HG03039 (cell line): ENCODE data around the gene ROR2.
"Not testable (repeated sequence)": the region's sequence is repeated elsewhere in the genome, so short reads cannot be mapped to it uniquely, and the experiment has no call there.

Experiments used
- ATAC-seq: cut with Tn5 transposase; IDR thresholded peaks from one replicate; pipeline ENCODE4 v1.9.1; 2021; ENCODE audit warnings: mild to moderate bottlenecking, moderate library complexity; ENCODE audit not compliant: unreplicated experiment

ROR2 gene

DNA sequence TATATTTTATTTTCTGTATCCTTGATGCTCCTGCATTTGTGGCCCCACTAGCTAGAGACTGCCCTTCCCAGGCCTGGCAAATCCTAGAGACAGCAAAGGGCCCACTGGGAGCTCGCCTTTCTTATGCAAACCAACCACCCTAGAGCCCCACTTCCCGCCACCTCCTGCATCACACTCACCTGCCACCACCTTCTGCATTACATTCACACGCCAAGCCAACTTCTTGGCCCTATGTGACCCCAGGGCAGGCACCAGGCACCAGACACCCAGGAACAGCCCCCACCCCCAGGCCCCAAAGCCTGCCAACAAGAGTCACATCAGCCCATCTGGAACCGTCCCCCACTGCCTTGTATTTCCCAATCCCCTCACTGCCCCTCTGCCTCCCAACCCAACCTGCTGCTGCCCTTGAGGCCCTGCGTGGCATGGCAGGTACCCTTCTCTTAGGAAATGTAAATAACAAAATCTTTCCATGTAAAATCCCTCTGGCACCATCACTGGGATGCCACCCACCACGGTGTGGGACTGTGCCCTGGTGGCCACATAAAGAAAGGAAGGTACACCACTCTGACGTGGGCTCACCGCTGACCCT is 22.0 kb downstream of the ROR2 start:
- no peak for ATAC-seq

DNA sequence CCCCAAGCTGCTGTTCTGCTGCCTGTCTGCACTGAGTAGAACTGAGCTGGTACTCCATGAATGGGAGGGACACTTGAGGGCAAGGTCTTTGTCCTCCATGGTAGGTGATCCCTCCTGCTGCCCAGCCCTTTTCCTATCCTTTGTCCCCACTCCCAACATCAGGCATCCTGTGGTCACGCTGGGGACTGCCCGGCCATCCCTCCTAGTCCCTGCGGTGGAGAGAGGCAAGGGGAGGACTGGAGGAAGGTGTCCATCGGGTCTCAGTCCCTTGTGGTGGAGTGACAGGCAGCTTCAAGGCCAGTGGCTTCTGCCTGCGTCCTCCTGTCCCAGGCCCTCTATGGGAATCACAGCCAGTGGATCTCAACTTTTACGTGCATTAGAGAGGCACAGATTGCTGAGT is 25.9 kb downstream of the ROR2 start:
- no peak for ATAC-seq

DNA sequence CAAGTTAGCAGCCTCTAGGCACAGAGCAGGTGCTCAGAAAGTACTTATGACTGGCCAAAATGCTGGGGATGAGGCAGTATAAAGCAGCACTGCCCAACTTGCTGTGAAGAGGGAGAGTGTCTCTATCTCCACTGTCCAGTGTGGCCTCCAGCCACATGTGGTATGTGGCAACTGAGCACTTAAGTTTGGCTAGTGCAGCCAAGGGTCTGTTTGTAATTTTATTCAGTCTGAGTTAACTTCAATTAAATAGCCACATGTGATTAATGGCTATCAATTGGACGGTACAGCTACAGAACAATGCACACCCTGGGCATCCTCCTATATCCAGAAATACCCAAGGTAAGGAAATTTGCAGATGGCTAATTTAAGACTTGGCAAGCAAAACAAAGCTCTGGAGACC is 26.9 kb downstream of the ROR2 start:
- ATAC-seq = no peak

DNA sequence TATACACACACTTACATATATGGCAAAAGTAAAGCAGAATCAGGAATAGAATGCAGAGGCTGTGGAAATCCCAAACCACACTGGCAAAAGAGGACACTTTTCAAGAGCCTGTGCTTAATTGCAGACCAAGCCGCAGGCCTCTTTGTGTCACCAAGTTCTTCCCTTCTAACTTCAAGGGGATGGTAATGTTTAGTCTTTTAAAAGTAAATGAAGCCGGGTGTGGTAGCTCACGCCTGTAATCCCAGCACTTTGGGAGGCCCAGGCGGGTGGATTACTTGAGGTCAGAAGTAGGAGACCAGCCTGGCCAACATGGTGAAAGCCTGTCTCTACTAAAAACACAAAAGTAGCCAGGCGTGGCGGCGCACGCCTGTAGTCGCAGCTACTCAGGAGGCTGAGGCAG is 28.7 kb downstream of the ROR2 start:
- no peak for ATAC-seq

DNA sequence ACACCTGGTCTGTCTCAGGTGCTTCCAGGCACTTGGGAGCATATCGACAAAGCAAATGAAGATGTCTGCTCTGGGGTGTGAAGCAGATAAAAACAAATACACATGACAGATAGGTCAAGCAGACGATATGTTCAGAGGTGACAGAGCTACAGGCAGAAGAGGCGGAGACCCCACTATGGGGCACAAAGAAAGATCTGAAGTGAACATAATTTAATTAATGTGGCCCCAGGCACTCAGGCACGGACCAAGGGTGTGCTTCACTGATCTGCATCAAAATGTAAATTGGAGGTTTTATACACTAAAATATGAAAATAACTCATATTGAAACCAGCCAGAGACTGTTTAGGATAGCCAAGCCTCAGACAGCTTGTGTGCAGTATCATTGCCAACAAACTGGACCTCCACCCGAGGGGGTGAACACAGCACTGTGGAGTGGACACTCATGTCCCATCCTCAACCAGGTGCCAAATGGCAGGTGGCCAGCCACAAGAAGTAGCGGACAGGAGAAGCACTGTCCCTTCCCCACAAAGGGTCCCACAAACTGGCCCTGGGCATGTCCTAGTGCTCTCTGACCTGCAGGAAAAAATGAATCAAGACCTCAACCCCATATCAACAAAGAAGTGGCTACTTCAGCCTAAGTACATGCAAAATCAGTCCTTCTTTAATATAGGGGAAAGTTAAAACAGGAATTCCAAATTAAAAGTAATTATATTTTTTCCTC is 29.2 kb downstream of the ROR2 start:
- ATAC-seq = no peak

DNA sequence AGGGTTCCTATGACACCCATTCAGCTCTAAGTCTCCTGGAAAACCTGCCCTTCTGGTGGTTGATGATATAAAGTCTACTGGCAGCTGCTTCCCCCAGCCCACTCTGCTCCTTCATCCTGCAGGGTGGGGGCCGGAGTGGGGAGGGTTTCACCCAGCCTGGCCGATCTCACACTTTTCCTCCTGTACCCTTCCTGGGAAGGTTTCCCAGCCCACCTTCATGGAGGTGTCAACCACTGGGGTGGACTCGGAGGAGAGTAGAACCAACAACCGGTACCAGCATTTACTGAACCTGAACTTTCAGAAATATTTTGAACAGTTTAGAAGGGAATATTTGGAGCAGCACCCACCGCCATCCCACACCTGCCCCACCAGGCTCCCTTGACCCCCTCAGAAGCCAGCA is 30.4 kb downstream of the ROR2 start:
- ATAC-seq = no peak

DNA sequence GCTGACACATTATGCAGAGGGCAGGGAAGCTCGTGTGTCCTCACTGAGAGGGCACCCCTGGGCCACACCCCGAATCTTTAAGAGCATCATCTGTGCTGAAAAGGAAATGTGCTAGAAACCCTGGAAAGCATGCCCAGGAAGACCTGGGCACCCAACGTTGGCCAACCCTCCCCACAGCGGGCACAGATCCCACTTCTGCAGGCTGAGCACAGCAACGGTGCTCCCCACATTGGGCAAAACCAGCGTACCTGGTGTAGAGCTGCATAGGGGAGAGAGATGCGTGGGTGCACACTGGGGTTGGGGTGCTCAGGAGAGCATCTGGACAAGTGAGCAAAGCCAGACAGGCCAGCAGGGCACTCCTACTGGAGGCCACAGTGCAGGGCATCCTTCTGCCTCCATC is 32.6 kb downstream of the ROR2 start:
- ATAC-seq = no peak

DNA sequence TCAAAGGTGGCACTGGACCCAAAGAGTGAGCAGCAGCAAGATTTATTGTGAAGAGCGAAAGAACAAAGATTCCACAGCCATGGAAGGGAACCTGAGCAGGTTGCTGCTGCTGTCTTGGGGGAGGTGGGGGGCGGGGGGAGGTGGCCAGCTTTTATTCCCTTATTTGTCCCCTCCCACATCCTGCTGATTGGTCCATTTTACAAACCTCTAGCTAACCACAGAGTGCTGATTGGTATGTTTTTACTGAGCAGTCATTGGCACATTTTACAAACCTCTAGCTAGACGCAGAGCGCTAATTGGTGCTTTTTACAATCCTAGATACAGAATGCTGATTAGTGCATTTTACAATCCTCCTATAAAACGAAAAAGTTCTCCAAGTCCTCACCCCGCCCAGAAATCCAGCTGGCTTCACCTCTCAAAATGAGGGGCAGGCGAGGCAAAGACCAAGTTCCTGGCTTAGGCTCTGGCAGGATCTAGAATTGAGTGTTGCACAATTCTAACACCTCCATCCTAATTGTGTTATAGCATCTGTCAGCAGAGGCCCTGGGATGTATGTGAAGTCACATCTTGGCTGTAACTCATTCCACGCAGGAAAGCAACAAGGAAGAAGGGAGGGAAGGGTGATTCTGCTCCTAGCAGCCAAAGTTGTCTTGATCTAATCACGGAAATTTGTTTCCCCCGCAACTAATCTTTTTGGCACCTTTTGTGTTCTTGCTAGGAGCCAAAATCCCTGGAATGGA is 34.3 kb downstream of the ROR2 start:
- ATAC-seq = no peak

DNA sequence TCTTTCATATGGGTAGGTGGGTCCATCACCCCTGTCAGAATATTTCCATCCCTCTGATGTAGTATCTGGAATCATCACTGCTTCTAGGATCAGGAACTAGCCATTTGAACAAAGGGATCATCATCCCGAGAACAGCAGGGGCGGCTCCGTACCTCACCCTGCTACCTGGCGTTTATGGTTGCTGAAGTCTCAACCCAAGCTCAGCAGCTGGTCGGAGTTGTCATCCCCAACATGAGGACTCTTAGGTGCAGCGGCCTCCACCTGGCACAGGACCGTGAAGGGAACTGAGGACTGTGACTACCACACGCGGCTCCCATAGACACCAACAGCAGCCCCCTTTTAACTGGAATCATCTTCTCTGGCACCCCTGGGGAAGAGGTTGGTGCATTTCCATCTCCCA is 35.1 kb downstream of the ROR2 start:
- ATAC-seq = no peak

DNA sequence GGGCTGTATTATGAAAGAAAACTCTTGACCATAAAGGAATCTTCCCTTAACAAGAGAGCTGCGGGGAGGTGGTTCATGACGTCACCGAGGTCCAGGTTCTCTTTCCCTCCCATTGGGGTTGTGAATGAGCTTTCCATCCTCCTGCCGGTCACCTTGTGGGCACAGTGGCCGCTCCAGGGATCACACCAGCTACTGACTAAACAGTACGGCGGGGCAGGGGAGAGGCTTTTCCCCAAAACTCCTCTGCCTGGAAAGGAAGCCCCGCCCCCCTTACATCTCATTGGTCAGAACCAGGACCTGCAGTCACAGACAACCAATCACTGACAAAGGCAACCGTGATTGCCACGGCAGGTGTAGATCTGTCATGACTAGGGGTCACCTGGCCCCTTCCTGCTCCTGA is 35.6 kb downstream of the ROR2 start:
- ATAC-seq = no peak

DNA sequence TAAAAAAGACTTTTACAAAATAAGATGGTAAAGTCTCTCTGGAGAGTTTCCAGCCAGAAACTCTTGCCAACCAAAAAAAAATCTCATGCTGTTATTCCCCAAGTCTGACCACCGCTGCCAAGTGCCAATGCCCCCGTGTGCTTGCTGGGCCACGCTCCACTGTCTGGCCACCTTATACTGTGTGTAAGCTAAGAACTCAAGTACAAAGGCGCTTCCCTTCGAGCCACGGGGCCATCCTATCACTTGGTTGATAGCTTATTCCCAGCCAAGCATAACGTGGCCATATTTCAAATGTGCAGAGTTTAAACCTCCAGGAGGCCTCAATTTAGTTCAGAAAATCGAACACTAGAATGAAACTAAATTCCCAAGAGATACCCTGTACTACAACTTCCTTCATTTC is 36.0 kb downstream of the ROR2 start:
- ATAC-seq = no peak

DNA sequence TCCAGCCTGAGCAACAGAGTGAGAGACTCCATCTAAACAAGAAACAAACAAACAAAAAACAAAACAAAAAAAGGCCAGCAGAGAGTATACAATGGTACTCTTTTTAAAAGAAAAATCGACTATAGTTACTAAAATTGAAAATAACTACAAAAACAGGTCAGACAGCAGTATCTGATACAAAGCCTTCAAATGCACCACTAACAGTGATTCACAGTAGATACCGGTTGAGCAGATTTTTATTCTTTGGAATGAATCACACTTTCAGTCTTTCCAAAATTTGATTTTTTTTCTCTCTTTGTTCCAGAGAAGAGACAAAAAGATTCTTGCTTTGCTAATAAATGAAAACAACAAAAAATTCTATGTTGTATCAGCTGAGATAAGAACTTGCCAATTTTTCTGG is 36.9 kb downstream of the ROR2 start:
- ATAC-seq = no peak

DNA sequence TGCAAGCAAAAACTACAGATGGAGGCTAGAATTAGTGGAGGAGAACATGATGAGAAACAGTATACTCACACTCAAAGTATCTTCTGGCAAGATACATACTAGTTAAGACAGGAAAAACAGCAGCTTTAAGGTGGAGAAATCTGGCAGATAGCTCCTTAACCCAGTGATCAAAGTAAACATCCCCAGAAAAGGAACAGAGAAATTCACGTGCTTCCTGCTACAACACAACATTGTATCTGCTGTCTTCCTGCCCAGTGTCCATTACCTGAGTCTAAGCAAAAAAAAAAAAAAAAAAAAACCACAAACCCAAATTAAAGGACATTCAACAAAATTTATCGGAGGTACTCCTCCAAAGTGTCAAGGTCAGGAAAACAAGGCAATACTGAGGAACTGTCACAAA is 38.4 kb downstream of the ROR2 start:
- ATAC-seq = no peak

DNA sequence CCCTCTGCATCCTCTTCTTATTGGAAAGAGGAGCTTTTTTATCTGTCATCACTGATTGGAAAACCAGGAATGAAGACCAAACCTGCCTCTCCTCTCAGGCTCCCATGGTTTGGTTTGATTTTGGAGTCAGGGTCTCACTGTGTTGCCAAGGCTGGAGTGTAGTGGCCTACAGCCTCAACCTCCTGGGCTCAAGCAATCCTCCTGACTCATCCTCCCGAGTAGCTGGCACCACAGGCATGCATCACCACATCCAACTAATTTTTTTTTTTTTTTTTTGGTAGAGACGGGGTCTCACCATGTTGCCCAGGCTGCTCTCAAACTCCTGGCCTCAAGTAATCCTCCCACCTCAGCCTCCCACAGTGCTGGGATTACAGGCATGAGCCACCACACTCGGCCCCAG is 40.8 kb downstream of the ROR2 start:
- ATAC-seq = not testable (repeated sequence)

DNA sequence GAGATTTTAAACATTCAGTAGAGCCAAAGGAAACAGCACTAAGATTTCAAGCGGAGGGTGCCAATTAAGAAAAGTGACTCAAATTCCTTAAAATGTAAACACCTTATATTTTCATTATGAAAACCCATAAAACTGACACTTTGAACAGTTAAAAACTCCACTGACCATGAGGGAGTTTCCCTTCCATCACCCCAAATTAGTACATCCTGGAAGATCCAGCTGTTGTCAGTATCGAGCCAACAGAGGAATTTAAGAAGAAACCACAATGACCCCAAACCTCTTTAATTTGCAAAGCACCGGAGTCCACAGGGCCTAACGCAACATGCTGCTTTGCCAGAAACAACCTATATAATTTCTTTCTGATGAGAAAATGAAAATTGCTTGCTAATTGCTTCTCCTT is 41.3 kb downstream of the ROR2 start:
- ATAC-seq = no peak

DNA sequence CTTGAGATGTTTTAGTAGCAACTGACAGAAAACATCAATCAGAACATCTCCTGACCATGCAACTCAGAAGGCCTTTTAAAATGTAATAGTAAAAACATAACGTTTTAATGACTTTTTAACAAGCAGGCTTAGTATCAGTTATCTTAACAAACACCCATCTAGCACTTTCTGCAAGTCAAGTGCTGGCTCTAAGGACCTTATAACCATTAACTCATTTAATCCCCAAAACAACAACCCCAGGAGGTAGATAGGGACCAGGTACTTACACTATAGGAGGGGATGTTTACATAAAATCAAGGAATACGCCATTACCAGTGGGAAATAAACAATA is 41.8 kb downstream of the ROR2 start:
- no peak for ATAC-seq

DNA sequence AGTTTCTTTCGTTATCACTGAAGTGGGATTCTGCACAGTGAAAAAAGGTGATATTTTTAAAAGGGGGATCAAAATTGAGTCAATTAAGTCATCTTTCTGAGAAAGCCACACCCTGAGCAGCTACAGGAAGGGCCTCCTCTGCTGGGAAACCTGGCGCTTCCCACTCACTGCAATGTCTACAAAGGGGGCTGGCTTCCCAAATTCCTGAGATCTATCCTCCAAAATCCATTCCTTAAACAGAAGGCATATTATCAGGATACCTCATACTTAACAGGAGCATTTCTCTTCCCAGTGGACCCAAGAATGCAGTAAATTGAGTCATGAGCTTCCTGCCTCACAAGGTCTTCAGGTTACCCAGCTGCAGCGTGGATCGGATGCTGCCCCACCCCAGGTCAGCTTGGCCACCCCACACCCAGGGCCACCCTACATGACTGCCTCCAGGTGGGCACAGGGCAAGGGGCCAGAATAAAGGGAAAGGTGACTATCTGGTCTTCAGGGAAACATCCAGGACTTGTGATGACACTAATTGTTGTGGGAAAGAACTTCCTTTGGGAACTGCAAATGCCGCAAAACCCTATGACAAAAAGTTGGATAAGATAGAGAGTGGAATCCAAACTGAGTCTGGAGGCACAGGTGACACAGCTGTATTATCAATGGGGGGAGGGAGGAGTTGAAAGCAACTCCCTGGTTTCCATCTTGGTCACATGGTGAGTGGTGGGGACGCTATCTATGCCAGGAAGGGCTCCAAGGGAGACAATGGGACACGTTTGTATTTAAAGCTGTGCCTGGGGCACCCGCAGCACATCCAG is 42.3 kb downstream of the ROR2 start:
- no peak for ATAC-seq

DNA sequence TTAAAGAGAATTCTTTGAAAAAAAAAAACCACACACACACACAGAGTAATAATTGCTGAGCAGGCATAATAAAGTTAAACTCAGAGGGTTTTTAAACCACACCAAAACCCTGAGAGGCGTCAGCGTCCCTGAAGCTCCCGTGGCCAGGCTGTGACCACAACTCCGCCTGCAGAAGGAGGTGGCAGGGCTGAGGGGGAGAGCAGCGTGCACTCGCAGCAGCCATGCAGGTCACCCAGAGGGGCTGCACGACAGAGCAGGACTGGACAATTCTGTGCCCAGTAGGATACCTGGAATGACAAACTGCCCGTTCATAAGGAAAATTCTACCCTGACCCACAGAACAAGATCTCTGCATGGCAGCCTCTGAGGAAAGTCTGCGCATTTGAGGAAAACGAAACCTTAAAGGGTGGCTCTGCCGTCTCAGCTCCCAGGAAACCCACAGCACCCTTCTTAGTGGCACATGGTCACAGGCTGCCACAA is 44.0 kb downstream of the ROR2 start:
- ATAC-seq = no peak

DNA sequence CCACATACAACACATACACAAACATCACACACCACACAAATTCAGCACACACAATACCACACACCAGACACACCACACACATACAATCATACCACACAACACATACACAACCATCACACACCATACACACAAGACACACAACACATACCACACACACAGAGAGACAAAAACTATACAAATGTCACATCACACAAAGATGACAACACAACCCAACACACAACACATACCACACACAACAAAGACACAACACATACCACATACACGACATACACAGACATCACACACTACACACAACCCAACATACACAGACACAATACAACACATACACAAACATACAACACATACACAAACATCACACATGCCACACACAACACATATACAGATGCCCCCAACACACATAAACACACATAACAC is 44.8 kb downstream of the ROR2 start:
- no peak for ATAC-seq

DNA sequence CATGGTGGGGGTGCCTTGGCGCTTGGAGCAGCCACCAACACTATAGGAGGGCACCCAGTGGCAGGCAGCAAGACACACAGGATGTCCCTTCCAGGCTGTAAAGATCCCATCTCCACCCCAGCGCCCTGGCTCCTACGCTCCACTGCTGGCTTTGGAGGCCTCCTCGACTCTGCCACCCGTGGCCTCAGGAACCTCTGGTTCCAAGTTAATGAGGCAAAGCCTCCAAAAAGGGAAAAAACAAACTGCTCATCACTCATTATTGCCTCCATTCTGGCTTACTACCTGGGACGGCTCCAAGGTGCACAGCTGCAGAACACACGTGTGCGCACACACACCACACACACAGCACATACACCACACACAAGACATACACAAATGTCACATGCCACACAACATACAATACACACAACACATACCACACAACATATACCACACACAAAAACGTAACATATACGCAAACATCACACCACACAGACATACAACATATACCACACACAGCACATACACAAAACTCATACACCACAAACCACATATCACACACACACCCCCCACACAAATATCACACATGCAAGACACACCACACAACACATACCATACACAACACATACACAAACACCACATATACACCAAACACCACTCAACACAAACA is 45.3 kb downstream of the ROR2 start:
- ATAC-seq = no peak
